ENCODE data around the gene OLFML3.
"Not testable (repeated sequence)": the region's sequence is repeated elsewhere in the genome, so short reads cannot be mapped to it uniquely, and the experiment has no call there.

The OLFML3 gene

GRCh38 chr1:113993766-113994165, 14.5 kb downstream of the OLFML3 start:
- no peak for DNase-seq

GRCh38 chr1:113995382-113995781, 16.1 kb downstream of the OLFML3 start:
- no peak for DNase-seq

- peak; percentile 60 for DNase-seq
Measured at GRCh38 chr1:113998361-113998760, 19.1 kb downstream of the OLFML3 start.

- no peak for DNase-seq
Measured at GRCh38 chr1:113999233-113999632, 20.0 kb downstream of the OLFML3 start.

GRCh38 chr1:113999799-114000198, 20.5 kb downstream of the OLFML3 start:
- DNase-seq, result no peak

GRCh38 chr1:114000406-114000805, 21.1 kb downstream of the OLFML3 start:
- DNase-seq, result no peak

- DNase-seq, result peak; percentile 41
Measured at GRCh38 chr1:114002492-114003239, 23.4 kb downstream of the OLFML3 start.

- DNase-seq, result peak; percentile 54
Measured at GRCh38 chr1:114003431-114003830, 24.2 kb downstream of the OLFML3 start.

GRCh38 chr1:114006825-114007224, 27.6 kb downstream of the OLFML3 start:
- DNase-seq, result not testable (repeated sequence)

- peak; percentile 55 for DNase-seq
Measured at GRCh38 chr1:114008480-114008941, 29.2 kb downstream of the OLFML3 start.

- DNase-seq, result no peak
Measured at GRCh38 chr1:114008993-114009392, 29.7 kb downstream of the OLFML3 start.

- DNase-seq, result peak; percentile 38
Measured at GRCh38 chr1:114009393-114009792, 30.1 kb downstream of the OLFML3 start.

- no peak for DNase-seq
Measured at GRCh38 chr1:114010433-114011184, 31.3 kb downstream of the OLFML3 start.

GRCh38 chr1:114011796-114012195, 32.5 kb downstream of the OLFML3 start:
- peak; percentile 27 for DNase-seq

- peak; percentile 60 for DNase-seq
Measured at GRCh38 chr1:114015075-114015474, 35.8 kb downstream of the OLFML3 start.

- not testable (repeated sequence) for DNase-seq
Measured at GRCh38 chr1:114019724-114020123, 40.5 kb downstream of the OLFML3 start.

- DNase-seq, result no peak
Measured at GRCh38 chr1:114021665-114022099, 42.4 kb downstream of the OLFML3 start.

- no peak for DNase-seq
Measured at GRCh38 chr1:114022877-114023276, 43.6 kb downstream of the OLFML3 start.

- DNase-seq, result no peak
Measured at GRCh38 chr1:114023377-114023776, 44.1 kb downstream of the OLFML3 start.

GRCh38 chr1:114024049-114024448, 44.8 kb downstream of the OLFML3 start:
- DNase-seq, result peak; percentile 43

GRCh38 chr1:114025609-114026401, 46.5 kb downstream of the OLFML3 start:
- peak; percentile 73 for DNase-seq

GRCh38 chr1:114026797-114027196, 47.5 kb downstream of the OLFML3 start:
- DNase-seq, result peak; percentile 73
